GM18505 (cell line): ENCODE measurements around the gene CA4.

Experiments
- ATAC-seq: cut with Tn5 transposase; IDR thresholded peaks from one replicate; pipeline ENCODE4 v1.9.1; 2021; ENCODE audit not compliant: unreplicated experiment
- POLR2A ChIP-seq: IDR thresholded peaks from 4 replicates; pipeline ENCODE4 v1.6.1; 2011; ENCODE audit warnings: borderline replicate concordance; ENCODE audit not compliant: insufficient read depth, insufficient read length; ENCODE audit errors: extremely low read depth

The CA4 gene

GRCh38 chr17:60156746-60157145 lies 7.0 kb downstream of the CA4 start:
- ATAC-seq = no peak
- no peak for TF ChIP-seq POLR2A

DNA sequence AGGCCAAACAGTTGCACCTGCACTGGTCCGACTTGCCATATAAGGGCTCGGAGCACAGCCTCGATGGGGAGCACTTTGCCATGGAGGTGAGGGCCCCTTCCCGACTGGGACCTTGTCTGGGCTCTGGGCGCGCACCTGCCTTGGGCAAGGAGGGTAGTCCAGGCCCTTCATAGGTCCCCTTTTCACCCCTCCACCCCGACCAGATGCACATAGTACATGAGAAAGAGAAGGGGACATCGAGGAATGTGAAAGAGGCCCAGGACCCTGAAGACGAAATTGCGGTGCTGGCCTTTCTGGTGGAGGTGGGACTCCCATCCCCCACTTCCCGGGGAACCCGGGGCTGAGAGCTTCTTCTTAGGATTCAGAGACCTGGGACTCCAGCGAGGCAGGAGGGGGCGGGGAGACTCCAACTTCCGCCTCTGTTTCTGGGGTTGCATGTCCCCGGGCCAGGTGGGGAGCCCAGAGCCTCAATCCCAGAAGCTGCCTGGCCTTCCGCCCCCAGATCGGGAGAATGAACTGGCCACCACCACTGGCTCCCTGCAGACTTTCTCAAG lies 7.8 kb downstream of the CA4 start:
- no peak for TF ChIP-seq POLR2A
- ATAC-seq = no peak

- ATAC-seq = no peak
- TF ChIP-seq POLR2A = no peak
Observed at GRCh38 chr17:60158751-60159478, 9.1 kb downstream of the CA4 start.

- no peak for ATAC-seq
- no peak for TF ChIP-seq POLR2A
Observed at GRCh38 chr17:60159479-60159866, 9.7 kb downstream of the CA4 start.

DNA sequence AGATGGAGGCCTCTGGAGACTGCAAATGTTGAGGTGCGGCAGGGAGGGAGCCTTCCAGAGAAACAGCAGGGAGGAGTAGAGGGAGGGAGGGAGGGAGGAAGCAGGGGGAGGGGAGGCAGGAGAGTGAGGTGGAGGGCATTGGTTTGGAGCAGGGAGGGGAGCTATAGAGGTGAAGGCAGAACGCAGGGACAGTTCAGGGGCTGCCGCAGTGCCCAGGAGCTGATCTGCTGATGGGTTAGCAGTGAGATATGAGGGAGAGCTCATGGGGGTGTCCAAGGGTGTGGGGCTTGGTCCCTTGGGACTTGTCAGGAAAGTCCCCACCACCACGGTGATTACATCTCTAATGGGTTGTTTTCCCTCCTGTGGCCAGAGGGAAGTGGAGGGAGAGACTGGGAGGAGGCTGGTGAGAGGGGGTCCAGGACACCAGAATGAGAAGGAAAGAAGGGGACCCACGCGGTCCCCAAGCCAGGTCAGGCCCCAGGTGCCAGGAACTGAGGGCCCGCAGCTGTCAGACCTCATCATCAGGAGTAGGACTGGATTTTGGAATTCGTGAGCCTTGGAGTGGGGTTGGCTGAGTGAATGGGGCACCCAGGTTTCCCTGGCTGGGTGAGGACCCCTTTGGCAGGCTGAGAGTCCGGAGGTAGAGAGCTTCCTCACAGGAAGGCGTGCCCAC lies 11.2 kb downstream of the CA4 start:
- no peak for ATAC-seq
- no peak for TF ChIP-seq POLR2A

GRCh38 chr17:60161598-60162330 lies 12.0 kb downstream of the CA4 start:
- no peak for TF ChIP-seq POLR2A
- ATAC-seq = no peak

DNA sequence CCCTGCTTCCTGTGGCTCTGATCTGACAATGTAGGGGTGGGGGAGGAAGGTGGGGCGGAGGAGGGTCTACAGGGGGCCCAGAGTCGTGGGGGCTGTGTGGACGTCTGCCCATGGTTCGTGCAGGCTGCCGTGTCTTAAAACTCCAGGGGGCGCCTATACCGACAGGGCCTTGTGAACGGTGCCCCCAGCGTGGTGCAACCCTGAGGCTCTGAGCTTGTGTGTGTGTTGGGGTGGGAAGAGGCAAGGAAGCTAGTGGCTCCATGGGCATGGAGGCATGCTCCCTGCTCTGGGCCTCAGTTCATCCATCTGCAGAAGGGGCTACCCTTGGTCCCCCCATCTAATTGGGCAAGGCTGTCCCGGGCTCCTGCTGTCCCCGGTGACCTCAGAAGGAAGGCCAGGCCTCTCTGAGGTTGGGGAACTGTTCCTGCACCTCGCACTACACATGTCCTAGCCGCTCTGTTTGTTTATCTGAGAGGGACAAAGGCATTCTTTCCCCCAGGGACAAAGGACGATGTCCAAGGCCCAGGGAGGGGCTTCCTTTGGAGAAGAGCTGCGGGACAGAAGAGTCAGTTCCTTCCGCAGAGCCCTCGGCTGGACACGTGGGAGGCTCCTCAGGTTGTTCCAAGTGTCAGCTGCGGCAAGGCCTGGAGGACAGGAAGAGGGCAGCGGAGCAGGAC lies 13.5 kb downstream of the CA4 start:
- no peak for TF ChIP-seq POLR2A
- ATAC-seq = no peak

DNA sequence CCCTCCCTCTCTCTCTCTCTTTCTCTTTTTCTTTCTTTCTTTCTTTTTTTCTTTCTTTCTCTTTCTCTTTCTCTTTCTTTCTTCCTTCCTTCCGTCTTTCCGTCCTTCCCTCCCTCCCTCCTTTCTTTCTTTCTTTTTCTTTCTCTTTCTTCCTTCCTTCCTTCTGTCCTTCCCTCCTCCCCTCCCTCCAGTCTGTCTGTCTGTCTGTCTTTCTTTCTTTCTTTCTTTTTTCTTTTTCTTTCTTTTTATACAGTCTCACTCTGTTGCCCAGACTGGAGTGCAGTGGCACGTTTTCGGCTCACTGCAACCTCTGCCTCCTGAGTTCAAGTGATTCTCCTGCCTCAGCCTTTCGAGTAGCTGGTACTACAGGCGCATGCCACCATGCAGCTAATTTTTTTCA lies 14.4 kb downstream of the CA4 start:
- ATAC-seq = no peak
- no peak for TF ChIP-seq POLR2A

- no peak for TF ChIP-seq POLR2A
- ATAC-seq = no peak
Observed at GRCh38 chr17:60164697-60165096, 14.9 kb downstream of the CA4 start.

DNA sequence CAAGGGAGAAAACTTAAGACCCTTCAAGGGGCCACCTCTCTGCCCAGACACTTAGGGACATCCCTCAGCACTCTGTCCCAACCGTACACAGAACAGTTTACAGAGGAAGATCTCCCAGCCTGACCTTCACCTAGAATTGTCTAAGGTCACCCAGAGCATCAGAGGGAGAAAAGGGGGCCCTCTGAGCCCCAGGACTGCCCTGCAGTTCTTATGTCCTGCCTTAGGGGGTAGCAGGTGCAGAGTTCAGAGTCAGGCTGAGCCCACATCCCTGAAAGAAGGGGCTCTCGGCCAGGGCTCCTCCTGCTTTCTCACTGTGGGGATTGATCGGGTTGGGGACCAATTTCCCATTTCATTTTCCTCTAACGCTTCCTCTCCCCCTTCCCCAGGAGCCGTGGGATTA lies 15.4 kb downstream of the CA4 start:
- no peak for ATAC-seq
- TF ChIP-seq POLR2A = no peak

DNA sequence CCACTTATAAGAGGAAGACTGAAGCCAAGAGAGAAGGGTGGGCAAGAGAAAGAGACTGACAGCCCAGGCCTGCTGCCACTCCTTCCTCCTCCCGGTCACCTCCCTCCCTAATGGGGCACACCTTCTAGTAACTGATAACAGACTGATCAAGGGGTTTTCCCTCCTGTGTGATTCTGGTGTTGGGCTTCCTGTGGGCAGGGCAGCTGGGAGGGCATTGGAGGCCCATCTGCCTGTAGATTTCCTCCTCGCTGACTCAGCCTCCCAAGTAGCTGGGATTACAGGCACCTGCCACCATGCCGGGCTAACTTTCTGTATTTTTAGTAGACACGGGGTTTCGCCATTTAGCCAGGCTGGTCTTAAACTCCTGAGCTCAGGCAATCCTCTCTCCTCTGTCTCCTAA lies 16.2 kb downstream of the CA4 start:
- TF ChIP-seq POLR2A = no peak
- no peak for ATAC-seq

DNA sequence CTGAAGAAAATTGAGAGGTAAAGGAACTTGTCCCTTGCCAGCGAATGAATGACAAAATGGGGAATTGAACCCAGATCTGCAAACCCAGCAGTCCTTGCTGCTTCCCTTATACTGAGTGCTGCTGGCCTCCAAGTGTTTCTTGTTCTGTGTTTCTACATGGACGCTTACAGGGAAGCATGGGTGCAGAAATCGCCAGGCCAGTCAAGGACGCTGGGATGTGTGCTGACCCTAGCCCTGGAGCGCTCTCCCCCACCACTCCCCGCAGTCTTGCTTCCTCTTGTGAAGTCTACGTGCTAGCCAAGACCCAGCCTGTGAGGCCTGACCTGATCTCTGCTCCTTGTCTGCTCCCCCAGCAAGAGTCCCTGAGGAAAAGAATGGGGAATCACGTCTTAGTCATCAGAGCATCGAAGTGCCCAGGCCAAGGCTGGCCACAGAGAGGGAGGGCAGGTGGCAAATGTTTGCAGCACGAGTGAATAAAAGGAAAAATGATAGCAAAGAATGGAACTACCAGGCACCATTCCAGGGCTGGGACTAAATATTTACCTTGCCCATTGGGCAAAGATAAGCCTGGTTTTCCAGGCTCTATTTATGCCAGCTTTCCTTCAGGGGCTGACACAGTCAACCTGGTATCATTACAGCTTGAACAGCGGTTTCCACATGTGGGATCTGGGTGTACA lies 17.4 kb downstream of the CA4 start:
- no peak for ATAC-seq
- no peak for TF ChIP-seq POLR2A
